Retinal pigment epithelial cell (primary cell): ENCODE measurements around the gene DNM1L.

Source experiments
- DNase-seq: peaks from one replicate; pipeline ENCODE4 v3.0.0-alpha.2; 2010; ENCODE audit warnings: low read depth
- H3K4me3 ChIP-seq: 2 replicates; pipeline ENCODE4 v1.5.1; 2011; ENCODE audit warnings: mild to moderate bottlenecking, low read length, control low read depth, moderate library complexity
- CTCF ChIP-seq: conservative IDR thresholded peaks from 2 replicates; pipeline ENCODE4 v1.5.1; 2011; ENCODE audit warnings: low read depth, low read length, control low read depth, inconsistent platforms

DNM1L gene

GRCh38 chr12:32765906-32766305, 86.8 kb downstream of the DNM1L start:
- no peak overlapping the region for H3K4me3 ChIP-seq
- DNase-seq = no peak
- TF ChIP-seq CTCF = no peak

- DNase-seq = no peak
Measured at GRCh38 chr12:32768518-32768917, 89.4 kb downstream of the DNM1L start.

GRCh38 chr12:32770141-32770540, 91.0 kb downstream of the DNM1L start:
- DNase-seq = no peak
- H3K4me3 ChIP-seq = no peak overlapping the region
- no peak for TF ChIP-seq CTCF

More at GRCh38 chr12:32768518-32768917, 89.4 kb downstream of the DNM1L start:
- no peak for TF ChIP-seq CTCF
- H3K4me3 ChIP-seq = no peak overlapping the region

GRCh38 chr12:32773691-32774090, 94.6 kb downstream of the DNM1L start:
- no peak for DNase-seq

GRCh38 chr12:32776258-32776657, 97.2 kb downstream of the DNM1L start:
- no peak for DNase-seq
- no peak for TF ChIP-seq CTCF
- no peak overlapping the region for H3K4me3 ChIP-seq

More at GRCh38 chr12:32773691-32774090, 94.6 kb downstream of the DNM1L start:
- H3K4me3 ChIP-seq = no peak overlapping the region
- TF ChIP-seq CTCF = no peak

GRCh38 chr12:32777159-32777558, 98.1 kb downstream of the DNM1L start:
- TF ChIP-seq CTCF = no peak
- H3K4me3 ChIP-seq = no peak overlapping the region
- DNase-seq = no peak

GRCh38 chr12:32777691-32778175, 98.6 kb downstream of the DNM1L start:
- TF ChIP-seq CTCF = no peak
- H3K4me3 ChIP-seq = no peak overlapping the region
- no peak for DNase-seq
